Dedifferentiated amniotic fluid mesenchymal stem cell (primary cell): ENCODE measurements around the gene C3orf70.
"Not testable (repeated sequence)": the region's sequence is repeated elsewhere in the genome, so short reads cannot be mapped to it uniquely, and the experiment has no call there.

ENCODE experiments used
- DNase-seq: peaks from one replicate; pipeline ENCODE4 v3.0.0-alpha.2; 2016; ENCODE audit errors: extremely low spot score

C3orf70 gene

DNA sequence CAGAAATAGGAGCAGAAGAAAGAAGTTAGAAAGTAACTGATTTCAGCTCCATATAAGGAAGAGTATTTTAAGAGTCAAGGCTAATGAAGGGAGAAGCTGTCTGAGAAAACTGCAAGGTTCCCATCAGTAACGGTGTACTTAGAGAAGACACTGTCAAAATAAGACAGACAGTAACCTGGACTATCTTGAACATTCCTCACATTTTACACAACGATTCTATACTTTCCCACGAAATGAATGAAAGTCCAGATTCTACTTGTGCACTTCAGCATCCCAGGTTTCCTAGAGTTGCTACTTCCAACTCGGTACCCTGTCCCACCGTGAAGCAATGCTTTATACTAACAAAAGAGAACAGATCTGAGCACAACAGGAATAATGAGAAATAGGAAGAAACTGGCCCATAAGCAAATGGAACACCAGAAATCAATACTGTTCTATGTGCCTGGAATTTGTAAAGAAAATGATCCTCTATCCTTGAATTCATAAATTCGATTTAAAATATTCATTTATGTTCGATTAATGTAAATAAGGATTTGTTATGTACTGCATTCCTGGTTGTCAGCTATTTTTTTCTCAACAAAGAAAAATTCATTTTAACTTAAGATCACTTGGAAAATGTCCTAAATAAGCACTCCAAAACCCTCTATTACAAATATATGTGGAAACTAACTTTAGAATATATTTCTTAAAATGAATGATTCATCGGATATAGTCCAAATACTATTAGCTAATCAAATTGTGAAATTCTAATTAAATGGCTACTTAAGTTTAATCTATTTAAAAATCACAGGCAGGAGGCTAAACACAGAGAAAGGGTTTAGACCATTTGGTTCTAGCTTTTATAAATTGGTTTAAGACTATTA lies 1.5 kb downstream of the C3orf70 start:
- no peak for DNase-seq

GRCh38 chr3:185150561-185150960 lies 2.3 kb downstream of the C3orf70 start:
- no peak for DNase-seq

- DNase-seq = no peak
Measured at GRCh38 chr3:185149591-185149990, 3.3 kb downstream of the C3orf70 start.

DNA sequence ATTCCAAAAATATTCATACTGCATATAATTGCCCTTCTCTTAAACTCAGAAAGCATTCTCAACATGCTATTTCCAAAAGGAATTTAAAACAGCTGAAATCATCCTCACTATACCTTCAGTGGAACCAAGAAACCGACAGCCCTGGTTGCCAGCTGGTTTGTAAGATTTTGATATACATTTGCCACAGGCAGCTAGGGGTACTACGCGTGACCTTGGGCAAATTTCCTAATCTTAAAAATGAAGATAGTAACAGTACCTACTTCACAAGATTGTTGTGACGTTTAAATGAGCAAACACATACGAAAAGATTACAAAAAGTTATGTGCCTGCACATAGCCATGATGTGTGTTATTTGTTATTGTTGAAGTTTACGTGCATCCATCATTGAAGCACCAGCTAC lies 7.3 kb downstream of the C3orf70 start:
- DNase-seq = no peak

GRCh38 chr3:185144784-185145183 lies 8.1 kb downstream of the C3orf70 start:
- no peak for DNase-seq

GRCh38 chr3:185137821-185138220 lies 15.0 kb downstream of the C3orf70 start:
- DNase-seq = no peak

DNA sequence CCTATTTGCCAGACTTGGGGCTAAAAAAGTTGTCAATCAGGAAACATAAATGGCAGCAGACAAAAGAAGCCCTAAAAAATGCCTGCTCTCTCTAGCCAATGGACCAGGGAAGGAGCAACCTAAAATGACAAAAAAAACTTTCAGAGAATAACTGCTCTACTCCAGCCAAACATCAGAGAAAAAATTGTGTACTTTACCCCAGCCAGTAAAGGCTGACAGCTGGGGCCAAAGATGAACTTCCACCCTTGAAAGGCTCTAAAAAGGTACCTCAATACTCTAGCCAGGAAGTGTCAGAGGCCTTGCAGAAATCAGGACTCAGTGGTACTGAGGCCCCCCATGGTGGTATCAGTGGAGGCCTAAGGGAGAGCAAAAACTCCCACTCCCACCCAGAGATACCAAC lies 18.4 kb downstream of the C3orf70 start:
- DNase-seq = no peak

GRCh38 chr3:185131602-185132256 lies 21.1 kb downstream of the C3orf70 start:
- no peak for DNase-seq

- DNase-seq = no peak
Measured at GRCh38 chr3:185129083-185129482, 23.8 kb downstream of the C3orf70 start.

- DNase-seq = no peak
Measured at GRCh38 chr3:185126201-185126600, 26.7 kb downstream of the C3orf70 start.

DNA sequence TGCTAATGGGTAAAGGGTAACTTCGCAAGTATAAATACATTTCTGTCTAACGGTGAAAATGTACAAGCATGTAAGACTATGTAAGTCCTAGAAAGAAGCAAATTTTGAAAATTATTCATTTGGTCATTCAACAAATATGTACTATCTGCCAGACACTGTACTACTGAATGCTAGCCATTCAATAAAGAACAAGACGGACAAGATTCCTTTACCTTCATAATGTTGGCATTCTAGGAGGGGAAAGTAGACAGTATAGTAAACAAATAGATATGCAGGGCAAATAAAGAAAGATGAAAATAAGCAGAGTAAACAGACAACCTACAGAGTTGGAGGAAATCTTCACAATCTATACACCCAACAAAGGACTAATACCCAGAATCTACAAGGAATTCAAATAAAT lies 32.7 kb downstream of the C3orf70 start:
- DNase-seq = no peak

GRCh38 chr3:185115371-185115770 lies 37.5 kb downstream of the C3orf70 start:
- no peak for DNase-seq

- DNase-seq = no peak
Measured at GRCh38 chr3:185114756-185115155, 38.1 kb downstream of the C3orf70 start.

- DNase-seq = no peak
Measured at GRCh38 chr3:185112186-185112585, 40.7 kb downstream of the C3orf70 start.

- not testable (repeated sequence) for DNase-seq
Measured at GRCh38 chr3:185109012-185109411, 43.8 kb downstream of the C3orf70 start.

- DNase-seq = not testable (repeated sequence)
Measured at GRCh38 chr3:185106256-185106890, 46.5 kb downstream of the C3orf70 start.

DNA sequence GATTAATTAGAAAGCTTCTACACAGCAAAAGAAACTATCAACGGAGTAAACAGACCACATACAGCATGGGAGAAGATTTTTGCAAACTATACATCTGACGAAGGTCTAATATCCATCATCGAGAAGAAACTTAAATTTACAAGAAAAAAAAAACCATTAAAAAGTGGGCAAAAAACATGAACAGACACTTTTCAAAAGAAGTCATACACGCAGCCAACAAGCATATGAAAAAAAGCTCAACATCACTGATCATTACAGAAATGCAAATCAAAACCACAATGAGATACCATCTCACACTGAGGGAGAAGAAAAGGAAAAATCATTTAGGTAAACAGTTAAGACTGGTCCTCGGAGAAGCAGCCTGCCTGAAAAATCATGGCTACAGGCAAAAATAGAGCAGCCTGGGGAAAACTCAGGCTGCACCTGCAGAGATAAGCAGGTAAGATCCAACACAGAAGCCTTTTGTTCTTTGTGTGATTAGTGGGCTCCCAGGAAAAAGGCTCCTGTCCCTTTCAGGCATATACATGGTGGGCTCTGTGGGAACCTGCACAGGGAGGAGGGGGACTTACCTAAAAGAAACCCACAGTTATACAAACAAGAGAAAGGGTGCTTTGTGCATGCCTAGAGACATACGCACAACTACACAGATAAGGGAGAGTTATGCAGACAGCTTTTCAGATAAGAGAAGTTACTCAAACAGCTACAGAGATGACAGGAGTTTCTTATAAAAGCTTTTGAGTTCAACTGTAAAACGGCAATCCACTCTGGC lies 49.3 kb downstream of the C3orf70 start:
- DNase-seq = no peak

DNA sequence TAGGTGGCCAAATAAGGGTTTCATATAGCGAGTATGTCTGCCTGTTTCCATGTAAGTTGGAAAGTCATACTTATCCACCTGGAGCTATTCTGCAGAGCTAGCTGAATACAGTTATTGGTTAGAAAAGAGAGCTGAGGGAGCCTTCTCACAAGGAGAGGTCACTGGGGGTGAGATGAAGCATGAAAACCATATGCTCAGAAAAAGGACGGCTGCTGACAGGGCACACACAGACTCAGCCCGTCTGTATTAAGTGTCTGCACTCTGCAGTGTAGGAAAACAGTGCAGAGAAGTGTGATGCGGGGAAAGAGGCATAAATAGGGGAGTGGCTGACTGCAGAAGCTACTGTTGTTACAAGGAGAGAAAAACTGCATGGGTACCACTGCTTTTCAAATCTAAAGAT lies 58.2 kb downstream of the C3orf70 start:
- no peak for DNase-seq

DNA sequence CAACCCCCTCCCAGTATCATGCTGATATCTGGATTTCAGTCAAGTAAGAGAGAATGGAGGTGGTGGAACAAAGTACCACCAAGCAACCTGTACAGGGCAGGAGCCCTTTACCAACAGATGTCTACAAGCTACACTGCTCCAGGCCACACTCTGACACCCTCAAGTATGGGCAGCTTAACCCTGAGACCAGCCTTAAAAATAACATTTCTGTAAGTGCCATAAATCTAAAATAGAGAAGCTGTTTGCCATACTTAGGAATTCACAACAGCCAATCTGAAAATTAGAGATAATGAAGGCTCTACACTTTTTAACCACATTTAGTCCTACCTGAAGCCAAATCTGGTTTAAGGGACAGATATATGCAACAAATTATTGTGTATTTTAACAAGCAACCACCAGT lies 59.7 kb downstream of the C3orf70 start:
- DNase-seq = no peak

DNA sequence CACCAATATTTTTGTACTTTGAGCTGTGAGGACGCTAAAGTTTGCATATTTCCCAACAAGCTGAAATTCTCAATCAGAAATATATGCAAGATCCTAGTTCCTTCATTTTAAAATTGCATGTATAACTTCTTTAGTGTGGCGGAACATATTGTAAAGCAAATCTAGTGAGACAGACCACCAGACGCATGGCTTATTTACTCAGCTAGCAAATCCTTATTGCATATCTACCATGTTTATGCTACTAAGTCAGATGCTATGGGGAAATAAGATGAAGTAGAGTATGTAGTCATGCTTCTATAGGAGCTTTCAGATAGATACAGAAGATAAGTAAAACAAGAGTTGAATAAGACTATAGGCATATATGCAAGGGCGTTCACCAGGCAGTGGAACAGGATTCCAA lies 62.0 kb downstream of the C3orf70 start:
- no peak for DNase-seq

- DNase-seq = no peak
Measured at GRCh38 chr3:185089751-185090150, 63.1 kb downstream of the C3orf70 start.

- DNase-seq = no peak
Measured at GRCh38 chr3:185089343-185089742, 63.5 kb downstream of the C3orf70 start.
